Activated naive CD4-positive, alpha-beta T cell treated with anti-CD3 and anti-CD28 coated beads for 36 hours (primary cell): ENCODE results near the gene HOXB6. TPM values are rescaled to one million over a fixed set of nuclear protein-coding genes. Genes with fewer than 3 reads are reported as not detected.

Experiments
- CTCF ChIA-PET: fragments of 350-600 bp; sonication (Branson Sonifier 250); formaldehyde crosslinking; loops from one replicate; lab custom pipeline; 2021; ENCODE audit warnings: antibody characterized with exemption; lab: Charles Lee
- DNase-seq: peaks from one replicate; pipeline ENCODE4 v3.0.0-alpha.2; 2020
- H3K27ac Mint-ChIP-seq: one replicate; pipeline ENCODE4 v1.8.0; 2021; ENCODE audit warnings: mild to moderate bottlenecking, mixed read lengths
- H3K27me3 Mint-ChIP-seq: one replicate; pipeline ENCODE4 v1.8.0; 2021; ENCODE audit warnings: low read depth, mixed read lengths
- H3K36me3 Mint-ChIP-seq: one replicate; pipeline ENCODE4 v1.8.0; 2021; ENCODE audit warnings: low read depth, mixed read lengths
- H3K4me1 Mint-ChIP-seq: one replicate; pipeline ENCODE4 v1.8.0; 2021; ENCODE audit warnings: low read depth, mixed read lengths
- H3K4me3 Mint-ChIP-seq: one replicate; pipeline ENCODE4 v1.8.0; 2021; ENCODE audit warnings: mild to moderate bottlenecking, moderate library complexity, mixed read lengths
- H3K9me3 Mint-ChIP-seq: one replicate; pipeline ENCODE4 v1.8.0; 2021; ENCODE audit warnings: mixed read lengths
- intact Hi-C: fragments of 100-400 bp; cut with micrococcal nuclease; formaldehyde crosslinking; loops from one replicate; pipeline ENCODE4 v1.15.1; 2023
- total RNA-seq, 2 experiments: library from RNA; stranded (reverse); gene quantifications; one replicate each; pipeline ENCODE4 v1.2.3, GENCODE V29; 2021

Gene HOXB6
- total RNA-seq, 2 experiments from 2014 or later, result not detected

DNA sequence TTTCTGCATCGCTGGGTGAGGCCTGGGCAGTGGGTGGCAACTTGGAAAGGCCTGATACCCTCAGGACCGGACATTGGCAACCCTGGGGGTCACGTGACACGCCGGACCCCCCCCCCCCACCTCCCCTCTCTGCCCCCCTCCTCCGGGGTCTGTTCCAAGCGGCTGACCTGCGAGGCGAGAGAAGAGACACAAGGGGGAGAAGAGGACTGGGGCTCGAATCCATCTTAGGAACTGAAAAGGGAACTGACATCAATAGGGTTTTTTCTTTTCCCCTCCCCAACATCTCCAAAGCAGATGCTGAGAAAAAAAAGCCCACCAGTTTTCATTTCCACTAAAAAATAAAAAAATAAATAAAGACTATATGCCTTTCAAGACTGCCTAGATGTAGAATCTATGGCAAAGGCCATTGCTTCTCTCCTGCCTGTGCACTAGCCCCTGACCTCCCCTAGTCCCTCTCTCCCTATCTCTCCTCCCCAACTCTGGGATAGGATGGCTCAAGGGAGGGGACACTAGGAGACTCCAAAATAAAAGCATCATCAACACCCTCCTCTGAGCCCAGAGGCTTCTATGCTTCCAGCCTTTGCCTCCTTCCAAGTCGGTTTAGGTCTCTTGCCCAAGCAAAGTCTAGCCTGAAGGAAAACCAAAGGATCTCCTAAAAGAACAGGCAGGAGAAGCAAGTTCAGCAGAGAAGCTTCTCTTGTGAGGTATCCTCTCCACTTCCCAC, 52.2 kb downstream of the HOXB6 start:
- H3K9me3 Mint-ChIP-seq, result no peaks in the 10 kb centered on the region
- H3K4me3 Mint-ChIP-seq, result no peak overlapping the region
- H3K4me1 Mint-ChIP-seq, result peaks cover 17% of the 10 kb centered on the region
- intact Hi-C loops, result no loop called here
- no peaks in the 10 kb centered on the region for H3K36me3 Mint-ChIP-seq
- no peak for DNase-seq
- no peak overlapping the region for H3K27ac Mint-ChIP-seq
- peaks cover 4% of the 10 kb centered on the region for H3K27me3 Mint-ChIP-seq
- CTCF ChIA-PET, result no interaction called here

GRCh38 chr17:48551596-48552465, 53.0 kb downstream of the HOXB6 start:
- peaks cover 4% of the 10 kb centered on the region for H3K27me3 Mint-ChIP-seq
- CTCF ChIA-PET, result no interaction called here
- H3K36me3 Mint-ChIP-seq, result no peaks in the 10 kb centered on the region
- no peaks in the 10 kb centered on the region for H3K9me3 Mint-ChIP-seq
- peaks cover 22% of the 10 kb centered on the region for H3K4me1 Mint-ChIP-seq
- no peak overlapping the region for H3K27ac Mint-ChIP-seq
- intact Hi-C loops, result no loop called here
- no peak for DNase-seq
- H3K4me3 Mint-ChIP-seq, result no peak overlapping the region

- H3K4me3 Mint-ChIP-seq, result no peak overlapping the region
- H3K27ac Mint-ChIP-seq, result no peak overlapping the region
- no peaks in the 10 kb centered on the region for H3K9me3 Mint-ChIP-seq
- peaks cover 27% of the 10 kb centered on the region for H3K4me1 Mint-ChIP-seq
- no peaks in the 10 kb centered on the region for H3K36me3 Mint-ChIP-seq
- CTCF ChIA-PET, result no interaction called here
- H3K27me3 Mint-ChIP-seq, result peaks cover 4% of the 10 kb centered on the region
- intact Hi-C loops, result no loop called here
- no peak for DNase-seq
Measured at GRCh38 chr17:48551214-48551555, 53.6 kb downstream of the HOXB6 start.

DNA sequence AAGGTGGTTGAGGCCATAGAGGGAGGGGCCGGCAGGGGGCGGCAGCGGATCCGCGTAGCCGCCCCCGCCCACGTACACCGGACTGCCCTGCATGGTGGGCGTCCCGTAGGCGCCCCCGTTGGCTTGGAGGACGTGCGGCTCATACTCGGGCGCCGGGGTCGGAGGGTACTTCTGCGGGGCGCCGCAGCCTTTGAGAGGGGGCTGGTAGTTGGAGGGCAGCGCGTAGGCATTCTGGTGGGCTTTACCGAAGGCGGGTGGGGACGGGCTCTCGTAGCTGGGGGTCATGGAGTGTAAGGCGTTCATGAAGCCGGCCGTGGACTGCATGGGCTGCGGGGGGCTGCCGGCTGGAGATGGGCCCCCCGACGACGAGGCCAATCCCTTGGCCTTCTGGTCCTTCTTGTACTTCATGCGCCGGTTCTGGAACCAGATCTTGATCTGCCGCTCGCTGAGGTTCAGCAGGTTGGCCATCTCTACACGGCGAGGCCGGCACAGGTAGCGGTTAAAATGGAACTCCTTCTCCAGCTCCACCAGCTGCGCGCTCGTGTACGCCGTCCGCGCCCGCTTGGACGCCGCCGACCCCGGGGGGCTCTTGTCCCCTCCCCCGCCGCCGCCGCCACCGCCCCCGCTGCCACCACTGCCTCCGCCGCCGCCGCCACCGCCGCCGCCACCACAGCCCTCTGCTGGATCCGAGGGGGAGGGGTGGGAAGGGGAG, 54.1 kb downstream of the HOXB6 start:
- no peak overlapping the region for H3K4me3 Mint-ChIP-seq
- no peak for DNase-seq

DNA sequence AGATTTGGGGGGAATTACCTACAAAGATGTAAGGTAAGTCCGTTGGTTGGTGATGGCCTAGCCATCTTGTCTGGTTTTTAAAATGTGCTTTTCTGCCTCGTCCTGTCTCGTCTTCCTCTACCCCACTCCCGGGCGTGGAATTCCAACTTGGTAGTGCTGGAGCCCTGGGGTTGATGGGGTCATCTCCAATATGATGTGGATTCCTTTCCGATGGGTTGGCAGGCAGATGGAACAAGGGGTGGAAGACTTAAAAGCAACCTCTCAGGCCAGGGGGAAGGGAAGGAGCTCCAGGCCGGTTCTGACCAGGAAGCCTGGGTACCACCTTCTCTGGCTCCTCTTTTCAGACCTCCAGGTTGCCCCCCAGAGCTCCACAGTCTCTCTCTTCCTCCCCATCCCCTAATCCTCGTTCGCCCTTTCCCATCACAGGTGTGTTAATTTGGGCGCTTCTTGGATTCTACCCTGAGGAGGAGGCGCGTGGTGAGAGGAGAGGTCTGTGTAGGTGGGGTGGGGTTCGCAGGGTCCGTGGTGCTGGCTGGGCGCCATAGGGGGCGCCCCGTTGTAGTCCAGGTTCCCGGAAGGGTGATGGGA, 54.8 kb downstream of the HOXB6 start:
- Mint-ChIP-seq H3K4me1 (peaks cover 32% of the 10 kb centered on the region), H3K36me3 (no peaks in the 10 kb centered on the region), H3K27me3 (no peaks in the 10 kb centered on the region), H3K27ac (no peak overlapping the region), H3K9me3 (no peaks in the 10 kb centered on the region), H3K4me3 (no peak overlapping the region)
- intact Hi-C loops, result loop anchor here (2.0 kb wide), 1 partner anchor 39 kb away; no protein-coding TSS in a partner anchor
- CTCF ChIA-PET, result interaction anchor here (1.1 kb wide), 1 partner anchor 58 kb away, joined by 4 read pairs; no protein-coding TSS in a partner anchor
- no peak for DNase-seq

More for the DNA sequence above, 54.1 kb downstream of the HOXB6 start:
- no peaks in the 10 kb centered on the region for H3K36me3 Mint-ChIP-seq
- H3K27me3 Mint-ChIP-seq, result peaks cover 2% of the 10 kb centered on the region
- H3K9me3 Mint-ChIP-seq, result no peaks in the 10 kb centered on the region
- intact Hi-C loops, result no loop called here
- H3K4me1 Mint-ChIP-seq, result peaks cover 27% of the 10 kb centered on the region
- H3K27ac Mint-ChIP-seq, result no peak overlapping the region
- CTCF ChIA-PET, result no interaction called here

DNA sequence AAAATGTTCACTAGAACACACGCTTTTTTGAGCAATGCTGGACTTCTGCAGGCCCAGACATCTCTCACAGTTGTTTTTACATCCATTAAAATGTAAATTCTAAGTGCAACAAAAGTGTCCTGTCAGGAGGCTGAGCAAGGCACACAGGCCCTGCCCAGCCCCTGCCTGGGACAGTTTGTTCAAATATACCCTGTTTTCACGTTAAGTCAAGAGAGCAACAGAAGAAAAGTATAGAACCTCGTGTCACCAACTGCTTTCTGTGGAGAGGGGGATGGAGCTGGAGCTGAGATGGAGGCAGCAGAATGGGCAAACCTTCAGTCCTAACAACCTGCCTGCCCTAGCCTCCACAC, 55.5 kb downstream of the HOXB6 start:
- CTCF ChIA-PET, result interaction anchor here (0.7 to 1.1 kb wide), 3 partner anchors 14 to 57 kb away, joined by 3 to 4 read pairs (median 3); no protein-coding TSS in a partner anchor
- no peaks in the 10 kb centered on the region for H3K27me3 Mint-ChIP-seq
- no peak overlapping the region for H3K4me3 Mint-ChIP-seq
- peak overlapping the region; percentile 55 for H3K27ac Mint-ChIP-seq
- H3K9me3 Mint-ChIP-seq, result no peaks in the 10 kb centered on the region
- no peak for DNase-seq
- intact Hi-C loops, result loop anchor here (2.0 kb wide), 1 partner anchor 38 kb away; no protein-coding TSS in a partner anchor
- H3K4me1 Mint-ChIP-seq, result peaks cover 36% of the 10 kb centered on the region
- no peaks in the 10 kb centered on the region for H3K36me3 Mint-ChIP-seq

- CTCF ChIA-PET, result interaction anchor here (0.6 to 1.1 kb wide), 5 partner anchors 15 to 197 kb away, joined by 3 to 4 read pairs (median 3); no protein-coding TSS in a partner anchor
- intact Hi-C loops, result loop anchor here (2.0 kb wide), 1 partner anchor 38 kb away; no protein-coding TSS in a partner anchor
Measured at GRCh38 chr17:48548523-48549280, 56.1 kb downstream of the HOXB6 start.

GRCh38 chr17:48547808-48548522, 56.8 kb downstream of the HOXB6 start:
- Mint-ChIP-seq H3K36me3 (peaks cover 3% of the 10 kb centered on the region), H3K27me3 (peaks cover under 1% of the 10 kb centered on the region), H3K4me1 (peaks cover 37% of the 10 kb centered on the region), H3K4me3 (peak overlapping the region; percentile 55), H3K9me3 (no peaks in the 10 kb centered on the region), H3K27ac (peak overlapping the region; percentile 79)
- CTCF ChIA-PET, result interaction anchor here (0.7 to 1.3 kb wide), 6 partner anchors 9 to 449 kb away, joined by 3 to 6 read pairs (median 4); no protein-coding TSS in a partner anchor
- peak; percentile 72 for DNase-seq
- intact Hi-C loops, result loop anchor here (2.0 kb wide), 1 partner anchor 37 kb away; no protein-coding TSS in a partner anchor

More at GRCh38 chr17:48548523-48549280, 56.1 kb downstream of the HOXB6 start:
- Mint-ChIP-seq H3K4me3 (no peak overlapping the region), H3K4me1 (peaks cover 37% of the 10 kb centered on the region), H3K27me3 (no peaks in the 10 kb centered on the region), H3K36me3 (peaks cover 2% of the 10 kb centered on the region), H3K9me3 (no peaks in the 10 kb centered on the region), H3K27ac (peak overlapping the region; percentile 79)
- no peak for DNase-seq

DNA sequence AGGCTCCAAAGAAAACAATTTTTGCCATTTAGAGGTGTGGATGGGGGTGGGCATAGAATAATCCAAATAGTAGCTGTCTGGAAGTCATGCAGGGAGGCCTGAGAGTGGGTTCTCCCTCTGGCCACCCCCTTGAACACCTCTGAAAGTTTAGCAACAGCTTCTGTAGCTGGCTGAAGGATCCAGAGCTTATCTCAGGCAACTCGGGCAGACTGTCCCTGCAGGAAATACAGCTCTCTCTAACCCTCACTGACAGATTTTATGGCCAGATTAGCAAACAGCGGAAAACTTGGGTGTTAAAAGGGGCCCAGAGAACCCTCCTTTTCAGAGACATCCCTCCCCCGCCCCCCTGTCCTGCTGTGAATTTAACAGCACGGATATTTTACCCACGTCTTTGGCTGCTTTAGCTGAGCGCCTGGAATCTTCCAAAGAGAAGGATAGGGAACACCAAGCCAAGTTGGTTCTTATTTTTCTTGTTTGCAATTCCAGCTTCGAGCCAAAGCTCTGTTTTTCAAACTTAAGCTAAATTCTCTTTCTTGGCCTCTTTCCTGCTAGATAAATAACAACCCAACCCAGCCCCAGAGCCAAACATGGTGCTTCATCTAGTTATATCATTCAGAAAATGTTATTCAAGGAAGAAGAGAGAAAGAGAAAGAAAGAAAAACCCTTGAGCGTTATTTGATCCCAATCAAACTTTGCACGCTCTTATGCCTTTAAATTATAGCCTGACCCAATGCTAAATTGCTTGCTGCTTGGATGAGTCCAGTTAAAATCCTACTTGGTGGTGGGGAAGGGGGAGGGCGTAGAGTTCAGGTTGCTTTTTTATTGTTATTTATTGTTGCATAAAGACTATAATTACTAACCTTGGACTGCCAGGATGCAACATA, 57.6 kb downstream of the HOXB6 start:
- intact Hi-C loops, result no loop called here
- no peaks in the 10 kb centered on the region for H3K9me3 Mint-ChIP-seq
- H3K36me3 Mint-ChIP-seq, result peaks cover 9% of the 10 kb centered on the region
- peak; percentile 28 for DNase-seq
- peak overlapping the region; percentile 79 for H3K27ac Mint-ChIP-seq
- H3K4me3 Mint-ChIP-seq, result peak overlapping the region; percentile 55
- H3K4me1 Mint-ChIP-seq, result peaks cover 39% of the 10 kb centered on the region
- H3K27me3 Mint-ChIP-seq, result peaks cover 6% of the 10 kb centered on the region
- CTCF ChIA-PET, result interaction anchor here (0.6 to 1.3 kb wide), 7 partner anchors 9 to 448 kb away, joined by 3 to 7 read pairs (median 4); partner anchors contain the start of gene HOXB5
